ENCODE data around the gene PLA2G6.

GRCh38 chr22:38184788-38185187, 3.2 kb upstream of the PLA2G6 start:
- no peak for TF ChIP-seq TAF1 (IDR thresholded peaks at IDR 0.05; ENCODE audit: borderline replicate concordance, insufficient read depth, low read length)
- no peak for TF ChIP-seq POLR2AphosphoS5 (IDR thresholded peaks at IDR 0.05; ENCODE audit: low read depth, low read length)
- no peak for TF ChIP-seq REST (IDR thresholded peaks at IDR 0.05; ENCODE audit: insufficient read depth in 1 of 2, low read depth in 2 of 2, low read length in 2 of 2)
- TF ChIP-seq FOXP2 (optimal IDR thresholded peaks at IDR 0.05; ENCODE audit: borderline replicate concordance, extremely low read depth, extremely low read length, insufficient read depth) = no peak
- no peak for TF ChIP-seq SIN3A (IDR thresholded peaks at IDR 0.05; ENCODE audit: borderline replicate concordance, insufficient read depth, low read length)
